Hematopoietic multipotent progenitor cell (in vitro differentiated cells): ENCODE measurements around the gene MFNG. TPM values are rescaled to one million over a fixed set of nuclear protein-coding genes. Genes with fewer than 3 reads are reported as not detected.

Experiments used
- DNase-seq, 3 donors: peaks; one replicate each; pipeline ENCODE4 v3.0.0-alpha.2; 2011 to 2015; ENCODE audit warnings: low read depth in 2 of 3, low spot score in 2 of 3
- total RNA-seq: library from RNA; depleted of rRNA; stranded (reverse); fragments of >200 nt; gene quantifications from one replicate; pipeline ENCODE4 v1.2.3, GENCODE V29; 2012

MFNG gene
- total RNA-seq, 1 donor = 176 TPM

GRCh38 chr22:37497062-37497599, 10.9 kb upstream of the MFNG start:
- DNase-seq = no peak

GRCh38 chr22:37496651-37497050, 10.5 kb upstream of the MFNG start:
- no peak for DNase-seq

DNA sequence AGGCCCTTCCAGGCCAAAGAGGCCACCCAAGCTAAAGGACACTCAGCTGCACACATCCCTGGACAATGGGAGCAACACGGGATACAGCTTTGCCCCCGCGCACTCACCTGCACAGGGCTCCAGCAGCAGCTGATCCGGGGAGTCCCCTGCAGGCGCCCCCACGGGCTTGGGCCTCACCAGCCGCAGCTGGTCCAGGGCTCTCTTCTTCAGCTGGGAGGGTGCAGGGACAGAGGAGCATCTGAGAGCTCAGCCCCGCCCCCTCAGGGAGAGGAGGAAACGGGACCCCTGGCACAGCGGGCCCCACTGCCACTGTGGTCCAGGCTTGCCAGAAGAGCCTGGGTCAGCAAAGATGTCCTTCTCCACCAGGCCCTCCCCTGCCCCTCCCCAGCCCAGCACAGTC, 7.8 kb upstream of the MFNG start:
- no peak for DNase-seq

DNA sequence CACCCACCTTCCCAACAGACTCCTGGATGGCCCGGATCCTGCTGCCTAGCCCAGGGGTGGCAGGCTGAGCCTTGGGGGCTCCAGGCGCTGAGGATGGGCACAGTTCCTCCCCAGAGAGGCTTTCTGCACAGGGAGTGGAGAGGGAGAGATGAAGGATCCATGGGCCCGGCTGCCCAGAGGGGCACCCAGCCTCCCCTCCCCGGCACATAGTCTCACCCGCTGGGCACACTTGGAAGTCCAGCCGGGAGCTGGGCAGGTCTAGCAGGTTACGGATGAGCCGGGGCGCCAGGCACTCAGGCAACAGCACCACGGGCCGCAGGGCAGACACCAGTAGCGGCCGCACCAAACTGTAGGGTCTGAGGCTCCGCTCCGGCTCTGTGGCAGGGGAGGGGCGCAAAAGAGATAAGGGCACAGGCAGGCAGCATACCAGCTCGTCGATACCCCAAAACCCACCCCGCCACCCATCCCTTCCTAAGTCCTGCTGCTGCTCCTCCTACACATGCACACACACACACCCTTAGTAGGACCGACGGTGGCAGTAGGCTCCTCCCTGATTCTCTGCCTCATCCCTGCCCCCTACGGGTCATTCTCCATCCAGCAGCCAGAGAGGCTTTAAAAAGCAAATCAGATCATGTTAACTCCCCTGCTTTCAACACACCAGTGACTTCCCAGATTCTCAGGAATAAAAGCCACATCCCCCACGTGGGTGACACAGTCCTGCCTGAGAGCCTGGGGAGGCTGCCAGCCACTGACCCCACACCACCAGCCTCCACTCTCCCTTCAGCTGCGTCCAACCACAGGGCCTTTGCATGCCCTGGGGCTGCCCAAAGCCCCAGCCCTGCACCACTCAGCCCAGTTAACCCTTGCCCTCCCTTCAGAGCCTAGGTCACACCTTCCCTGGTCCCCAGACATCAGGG, 6.5 kb upstream of the MFNG start:
- DNase-seq = peak in 2 of 3 donors; percentile 39 to 59

DNA sequence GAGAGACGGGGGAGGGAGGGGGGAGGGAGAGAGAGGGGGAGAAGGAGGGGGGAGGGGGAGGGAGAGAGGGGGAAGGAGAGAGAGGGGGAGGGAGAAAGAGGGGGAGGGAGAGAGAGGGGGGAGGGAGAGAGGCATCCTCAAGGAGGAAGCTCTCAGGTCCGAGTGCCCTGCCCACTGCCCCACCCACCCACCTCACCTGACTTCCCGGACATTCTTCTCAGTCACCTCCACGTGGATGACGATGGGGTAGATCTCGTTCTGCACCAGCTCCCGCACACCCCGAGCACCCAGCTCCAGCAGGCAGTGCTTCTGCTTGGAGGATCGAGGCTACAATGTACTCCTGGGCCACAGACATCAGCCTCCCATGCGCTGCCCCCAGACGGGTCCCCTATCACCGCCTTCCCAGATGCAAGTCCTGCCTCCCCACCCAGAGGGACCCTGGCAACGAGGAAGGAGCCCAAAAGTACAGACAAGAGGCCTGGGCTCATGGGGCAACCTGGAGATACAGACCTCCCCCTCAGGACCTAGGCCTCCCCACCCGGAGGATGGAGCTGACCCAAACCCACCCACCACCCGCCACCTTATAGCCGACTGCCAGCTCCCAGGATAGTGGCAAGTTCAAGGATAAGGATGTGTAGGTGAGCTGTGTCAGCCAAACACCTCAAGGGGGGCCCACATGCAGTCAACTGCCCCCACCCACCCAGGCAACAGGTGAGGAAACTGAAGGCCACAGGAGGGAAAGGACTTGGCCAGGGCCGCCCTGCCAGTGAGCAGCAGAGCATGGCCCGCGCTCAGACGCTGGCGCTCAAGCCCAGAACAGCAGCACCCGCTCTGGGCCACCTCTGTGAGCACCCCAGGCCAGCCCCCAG, 5.6 kb upstream of the MFNG start:
- no peak for DNase-seq

GRCh38 chr22:37491106-37491505, 4.9 kb upstream of the MFNG start:
- no peak for DNase-seq

GRCh38 chr22:37489983-37490382, 3.8 kb upstream of the MFNG start:
- DNase-seq = no peak

GRCh38 chr22:37488337-37489135, 2.4 kb upstream of the MFNG start:
- DNase-seq = no peak

GRCh38 chr22:37487571-37487970, 1.4 kb upstream of the MFNG start:
- DNase-seq = no peak

GRCh38 chr22:37487129-37487528, 945 bp upstream of the MFNG start:
- DNase-seq = no peak

DNA sequence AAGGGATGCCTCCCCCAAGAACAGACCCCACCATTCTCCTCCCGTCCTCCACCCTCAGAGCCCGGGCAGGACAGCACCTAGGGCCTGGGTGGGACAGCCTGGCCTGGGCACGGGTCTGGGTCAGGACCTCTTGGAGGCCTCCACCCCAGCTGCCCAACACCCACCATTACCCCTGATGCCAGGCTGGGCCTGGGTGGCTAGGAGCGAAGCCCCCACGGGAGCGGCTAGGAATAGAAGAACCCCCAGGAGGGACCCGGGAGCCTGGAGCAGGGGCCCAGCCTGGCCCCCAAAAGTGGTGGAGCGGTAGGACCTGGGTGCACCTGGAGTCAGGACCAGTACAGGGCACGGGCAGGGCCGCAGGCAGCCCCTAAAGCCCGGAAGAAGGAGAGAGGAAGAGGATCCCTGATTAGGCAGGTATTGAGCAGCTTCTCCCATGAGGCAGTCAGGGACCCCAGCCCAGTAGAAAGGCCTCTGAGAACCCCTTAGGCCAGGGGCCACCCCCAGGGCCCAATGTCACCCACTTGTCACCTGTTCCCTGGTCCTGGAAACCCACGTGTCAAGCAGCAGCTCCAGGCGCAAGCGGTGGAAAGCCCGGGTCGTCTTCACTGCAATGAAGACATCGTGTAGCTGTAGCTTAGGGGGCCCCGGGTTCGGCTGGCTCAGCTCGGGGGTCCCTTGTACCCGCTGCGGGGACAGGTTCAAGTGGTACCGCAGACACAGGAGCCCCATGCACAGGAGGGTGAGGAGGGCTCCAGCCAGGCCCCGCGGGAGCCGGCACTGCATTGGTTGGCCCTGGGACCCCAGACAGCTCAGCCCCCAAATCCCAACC, 575 bp downstream of the MFNG start:
- peak in 1 of 3 donors; percentile 21 for DNase-seq

- DNase-seq = peak; percentile 70 to 84 (median 78)
Observed at GRCh38 chr22:37484480-37485394, 1.4 kb downstream of the MFNG start.

- no peak for DNase-seq
Observed at GRCh38 chr22:37483050-37483449, 3.1 kb downstream of the MFNG start.

- no peak for DNase-seq
Observed at GRCh38 chr22:37482244-37482643, 3.9 kb downstream of the MFNG start.

DNA sequence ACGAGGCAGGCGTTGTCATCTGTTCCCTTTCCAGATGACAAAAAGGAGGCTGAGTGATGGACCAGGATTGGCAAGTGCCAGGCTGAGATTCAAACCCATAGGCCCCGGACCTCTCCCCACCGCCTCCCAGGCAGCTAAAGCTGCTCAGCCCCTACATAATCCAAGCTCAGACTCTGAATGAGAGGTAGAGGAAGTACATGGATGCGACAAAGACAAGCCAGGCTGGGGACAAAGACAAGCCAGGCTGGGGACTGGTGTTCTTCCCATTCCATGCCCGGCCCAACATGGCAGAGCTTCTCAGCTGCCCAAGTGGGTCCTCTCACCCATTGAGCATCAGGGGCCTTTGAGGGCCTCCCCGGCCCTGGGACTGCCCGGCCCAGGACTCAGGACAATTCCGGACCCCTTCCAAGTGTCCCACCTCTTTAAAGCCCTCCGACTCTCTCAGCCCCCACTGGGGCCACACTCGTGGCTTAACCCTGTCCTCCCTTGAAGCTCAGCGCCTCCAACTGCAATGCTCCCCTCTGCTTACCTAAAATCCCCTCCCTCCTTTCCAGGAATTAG, 4.8 kb downstream of the MFNG start:
- no peak for DNase-seq

DNA sequence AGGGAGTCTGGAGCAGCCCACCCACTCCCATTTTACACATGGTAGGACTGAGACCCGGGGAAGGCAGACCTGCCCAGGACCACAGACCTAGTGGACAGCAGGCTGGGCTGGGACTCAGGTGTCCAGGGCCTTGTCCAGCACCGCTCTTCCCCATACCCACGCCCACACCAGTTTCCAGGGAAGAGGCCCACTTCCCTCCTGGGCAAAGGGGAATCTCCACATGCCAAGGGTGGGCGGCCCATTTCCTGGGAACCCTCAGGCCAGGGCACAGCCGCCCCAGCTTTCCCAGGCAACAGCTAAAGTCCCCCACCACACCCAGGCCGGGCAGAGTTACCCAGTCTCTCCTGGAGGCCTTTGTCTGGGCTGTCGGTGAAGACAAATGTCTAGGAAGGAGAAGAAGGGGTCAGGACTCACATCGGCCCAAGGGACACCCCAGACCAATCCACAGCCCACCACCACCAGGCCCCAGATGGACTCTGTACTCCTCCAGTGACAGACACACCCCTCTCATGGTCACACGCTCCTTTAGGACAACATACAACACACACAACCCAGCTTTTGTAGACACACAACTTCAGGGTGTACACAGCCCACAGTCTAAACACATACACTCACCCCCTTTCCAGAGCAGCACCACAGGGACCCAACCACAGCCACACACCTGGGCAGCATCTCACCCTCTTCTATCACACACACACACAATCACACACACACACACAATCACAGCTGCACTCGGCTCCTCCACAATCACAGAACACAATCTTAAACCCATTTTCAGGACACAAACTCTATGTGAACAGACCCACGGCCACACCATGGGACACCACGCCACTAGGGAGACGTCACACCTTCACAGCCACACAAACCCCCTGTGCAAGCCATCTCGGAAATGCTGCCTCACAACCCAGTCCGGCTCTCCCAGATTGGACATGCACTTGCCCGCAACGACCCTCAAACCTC, 5.5 kb downstream of the MFNG start:
- no peak for DNase-seq

DNA sequence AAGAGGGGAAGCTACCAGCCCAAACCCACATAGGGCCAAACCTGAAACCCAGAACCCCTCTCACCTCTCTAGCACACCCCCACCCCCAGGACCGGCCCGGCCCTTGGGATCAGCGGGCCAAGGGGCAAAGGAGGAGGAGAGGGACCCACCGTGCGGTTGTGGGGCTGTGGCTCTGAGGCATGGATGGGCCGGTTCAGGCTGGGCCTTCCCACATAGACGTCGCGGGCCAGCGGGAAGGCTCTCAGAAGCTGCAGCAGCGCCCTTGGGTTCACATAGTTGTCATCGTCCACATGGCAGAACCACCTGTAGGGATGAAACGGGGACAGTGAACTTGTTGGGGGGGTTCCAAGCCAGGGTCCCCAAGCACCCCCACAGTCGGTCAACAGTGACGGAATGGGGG, 7.0 kb downstream of the MFNG start:
- no peak for DNase-seq
